IPS-18c (cell line): ENCODE measurements around the gene FLT1.

ENCODE experiments used
- H3K4me3 ChIP-seq: 2 replicates; pipeline ENCODE4 v1.7.0; 2013; ENCODE audit warnings: low read depth, mild to moderate bottlenecking, low read length, moderate library complexity; ENCODE audit not compliant: insufficient read depth
- H3K9me3 ChIP-seq: one replicate; pipeline ENCODE4 v1.6.1; 2013; ENCODE audit warnings: mild to moderate bottlenecking, low read length, moderate library complexity; ENCODE audit not compliant: control insufficient read depth, insufficient read depth

Gene FLT1

GRCh38 chr13:28356561-28357021 is 138.3 kb downstream of the FLT1 start:
- H3K9me3 ChIP-seq: no peaks in the 10 kb centered on the region
- H3K4me3 ChIP-seq: no peak overlapping the region

- H3K9me3 ChIP-seq: no peaks in the 10 kb centered on the region
- no peak overlapping the region for H3K4me3 ChIP-seq
Observed at GRCh38 chr13:28355822-28356371, 139.0 kb downstream of the FLT1 start.

GRCh38 chr13:28355046-28355821 is 139.7 kb downstream of the FLT1 start:
- no peaks in the 10 kb centered on the region for H3K9me3 ChIP-seq
- H3K4me3 ChIP-seq: no peak overlapping the region

- Histone ChIP-seq H3K4me3 (no peak overlapping the region), H3K9me3 (no peaks in the 10 kb centered on the region)
Observed at GRCh38 chr13:28353679-28354078, 141.2 kb downstream of the FLT1 start.

- H3K9me3 ChIP-seq: no peaks in the 10 kb centered on the region
- no peak overlapping the region for H3K4me3 ChIP-seq
Observed at GRCh38 chr13:28349907-28350654, 144.8 kb downstream of the FLT1 start.

- no peaks in the 10 kb centered on the region for H3K9me3 ChIP-seq
- H3K4me3 ChIP-seq: no peak overlapping the region
Observed at GRCh38 chr13:28349371-28349770, 145.6 kb downstream of the FLT1 start.

GRCh38 chr13:28347456-28348371 is 147.2 kb downstream of the FLT1 start:
- H3K4me3 ChIP-seq: no peak overlapping the region
- H3K9me3 ChIP-seq: no peaks in the 10 kb centered on the region

GRCh38 chr13:28346154-28346553 is 148.8 kb downstream of the FLT1 start:
- H3K4me3 ChIP-seq: no peak overlapping the region
- no peaks in the 10 kb centered on the region for H3K9me3 ChIP-seq

- H3K4me3 ChIP-seq: no peak overlapping the region
- no peaks in the 10 kb centered on the region for H3K9me3 ChIP-seq
Observed at GRCh38 chr13:28344163-28344562, 150.8 kb downstream of the FLT1 start.

- no peak overlapping the region for H3K4me3 ChIP-seq
- no peaks in the 10 kb centered on the region for H3K9me3 ChIP-seq
Observed at GRCh38 chr13:28342251-28342650, 152.7 kb downstream of the FLT1 start.

- Histone ChIP-seq H3K9me3 (no peaks in the 10 kb centered on the region), H3K4me3 (no peak overlapping the region)
Observed at GRCh38 chr13:28340272-28340793, 154.6 kb downstream of the FLT1 start.

- H3K4me3 ChIP-seq: no peak overlapping the region
- H3K9me3 ChIP-seq: no peaks in the 10 kb centered on the region
Observed at GRCh38 chr13:28339419-28339818, 155.5 kb downstream of the FLT1 start.

GRCh38 chr13:28338742-28339141 is 156.2 kb downstream of the FLT1 start:
- Histone ChIP-seq H3K4me3 (no peak overlapping the region), H3K9me3 (no peaks in the 10 kb centered on the region)

- H3K9me3 ChIP-seq: no peaks in the 10 kb centered on the region
- H3K4me3 ChIP-seq: no peak overlapping the region
Observed at GRCh38 chr13:28338006-28338574, 156.8 kb downstream of the FLT1 start.

- no peaks in the 10 kb centered on the region for H3K9me3 ChIP-seq
- no peak overlapping the region for H3K4me3 ChIP-seq
Observed at GRCh38 chr13:28337166-28338005, 157.5 kb downstream of the FLT1 start.

- Histone ChIP-seq H3K9me3 (no peaks in the 10 kb centered on the region), H3K4me3 (no peak overlapping the region)
Observed at GRCh38 chr13:28336193-28336657, 158.7 kb downstream of the FLT1 start.
